ENCODE measurements around the gene UBP1. TPM values are rescaled to one million over a fixed set of nuclear protein-coding genes. Genes with fewer than 3 reads are reported as not detected.

The UBP1 gene
- total RNA-seq, 2 donors from 2014 or later = 69.2 to 84.5 TPM

Other genes starting within 250 kb of the UBP1 start
- gene SUSD5, start 221.6 kb downstream of the UBP1 start, total RNA-seq = 1 to 10 TPM; 1.3 to 2.6 TPM
- gene FBXL2, start 163.0 kb downstream of the UBP1 start, total RNA-seq = 10 to 100 TPM; 12.4 to 18.2 TPM

All from endodermal cell (in vitro differentiated cells).